Keratinocyte (primary cell): Measurements from ENCODE around the gene PIP4K2B. TPM values are rescaled to one million over a fixed set of nuclear protein-coding genes. Genes with fewer than 3 reads are reported as not detected.

Experiments used
- DNase-seq: peaks from one replicate; pipeline ENCODE4 v3.0.0-alpha.2; 2011; ENCODE audit warnings: low read depth, missing footprints, low spot score
- FAIRE-seq: peaks from 2 replicates; lab custom pipeline; 2011; peaks lifted over from hg19 to GRCh38; lab: Jason Lieb, UNC
- H2AFZ ChIP-seq: 2 replicates; pipeline ENCODE4 v1.6.0; 2012; ENCODE audit warnings: low read length, control low read depth, inconsistent platforms; ENCODE audit not compliant: control insufficient read depth
- H3K27ac ChIP-seq: 2 replicates; pipeline ENCODE4 v1.5.1; 2011; ENCODE audit warnings: low read length; ENCODE audit not compliant: control insufficient read depth, insufficient read depth
- H3K27me3 ChIP-seq: 3 replicates; pipeline ENCODE4 v1.6.0; 2011; ENCODE audit warnings: low read length; ENCODE audit not compliant: control insufficient read depth, insufficient read depth; ENCODE audit errors: extremely low read depth
- H3K36me3 ChIP-seq, 2 experiments: 2 replicates in 1 of 2; 3 replicates in 1 of 2; pipeline ENCODE4 v1.5.1; 2011; ENCODE audit warnings: low read length in 2 of 2, mild to moderate bottlenecking in 1 of 2; ENCODE audit not compliant: control insufficient read depth in 2 of 2, insufficient read depth in 2 of 2; ENCODE audit errors: extremely low read depth in 1 of 2
- H3K4me1 ChIP-seq: 3 replicates; pipeline ENCODE4 v1.5.1; 2011; ENCODE audit warnings: low read length; ENCODE audit not compliant: control insufficient read depth, insufficient read depth; ENCODE audit errors: extremely low read depth
- H3K4me2 ChIP-seq: 3 replicates; pipeline ENCODE4 v1.6.0; 2011; ENCODE audit warnings: low read depth, low read length; ENCODE audit not compliant: control insufficient read depth, insufficient read depth; ENCODE audit errors: extremely low read depth
- H3K4me3 ChIP-seq, 3 experiments: fragments of 200-600 bp in 1 of 3; sonication (generic) in 1 of 3; 2 replicates in 2 of 3; 3 replicates in 1 of 3; pipeline ENCODE4 v1.5.1; 2011 to 2016; ENCODE audit warnings: low read length in 3 of 3, mild to moderate bottlenecking in 3 of 3, control low read depth in 2 of 3, inconsistent platforms in 1 of 3, low read depth in 1 of 3, mixed read lengths in 1 of 3, mixed run types in 1 of 3, moderate library complexity in 1 of 3; ENCODE audit not compliant: control insufficient read depth in 2 of 3, insufficient read depth in 2 of 3; ENCODE audit errors: extremely low read depth in 1 of 3
- H3K79me2 ChIP-seq: 2 replicates; pipeline ENCODE4 v1.6.0; 2012; ENCODE audit warnings: low read length; ENCODE audit not compliant: control insufficient read depth, insufficient read depth
- H3K9ac ChIP-seq: 3 replicates; pipeline ENCODE4 v1.6.0; 2011; ENCODE audit warnings: low read length; ENCODE audit not compliant: control insufficient read depth, insufficient read depth; ENCODE audit errors: extremely low read depth
- H3K9me1 ChIP-seq: 3 replicates; pipeline ENCODE4 v1.6.0; 2011; ENCODE audit warnings: low read length; ENCODE audit not compliant: control insufficient read depth, insufficient read depth; ENCODE audit errors: extremely low read depth
- H3K9me3 ChIP-seq: 2 replicates; pipeline ENCODE4 v1.5.1; 2012; ENCODE audit warnings: low read depth, low read length; ENCODE audit not compliant: control insufficient read depth
- H4K20me1 ChIP-seq: 3 replicates; pipeline ENCODE4 v1.6.0; 2011; ENCODE audit warnings: low read length; ENCODE audit not compliant: control insufficient read depth, insufficient read depth; ENCODE audit errors: extremely low read depth
- EZH2 ChIP-seq: IDR thresholded peaks from one replicate; pipeline ENCODE4 v1.6.1; 2012; ENCODE audit warnings: inconsistent platforms, mild to moderate bottlenecking, low read length, moderate library complexity
- dilution Hi-C: fragments of 300-500 bp; cut with MboI; formaldehyde crosslinking; loops from one replicate; pipeline ENCODE4 v1.7.0; 2020; ENCODE audit warnings: low sequenced_read_pairs; ENCODE audit not compliant: extremely low pct_ligation_motif_present
- polyA plus RNA-seq, 5 experiments: library from polyadenylated mRNA; depleted of rRNA in 3 of 5; stranded (reverse) in 3 of 5; stranded (forward) in 1 of 5; unstranded in 1 of 5; fragments of >200 nt; gene quantifications; 1 replicate in 1 of 5; 2 replicates in 3 of 5; 3 replicates in 1 of 5; pipeline versions ENCODE4 v1.2.1 to v1.2.3, GENCODE V29; 2011 to 2012; ENCODE audit warnings: missing spikeins in 2 of 5, low read depth in 1 of 5, low replicate concordance in 1 of 5
- TF ChIP-seq, protein P1 (sequence below), 3 experiments: IDR thresholded peaks in 1 of 3; conservative IDR thresholded peaks in 1 of 3; optimal IDR thresholded peaks in 1 of 3; 2 replicates in 2 of 3; 3 replicates in 1 of 3; pipeline versions ENCODE3 to v1.5.1; 2011; ENCODE audit warnings: low read length in 3 of 3, mild to moderate bottlenecking in 3 of 3, moderate library complexity in 2 of 3, control low read depth in 1 of 3, inconsistent platforms in 1 of 3; ENCODE audit not compliant: insufficient read depth in 2 of 3; ENCODE audit errors: extremely low read depth in 1 of 3

The PIP4K2B gene
- polyA plus RNA-seq, 1 donor (not counting 4 experiments of a cell fraction or from before 2014, with no cell fraction given): 26.4 TPM

GRCh38 chr17:38721802-38722201, 77.6 kb downstream of the PIP4K2B start:
- dilution Hi-C loops: no loop called here
- no peaks in the 10 kb centered on the region for H3K9me1 ChIP-seq
- TF ChIP-seq EZH2: no peak
- TF ChIP-seq, protein P1, sequence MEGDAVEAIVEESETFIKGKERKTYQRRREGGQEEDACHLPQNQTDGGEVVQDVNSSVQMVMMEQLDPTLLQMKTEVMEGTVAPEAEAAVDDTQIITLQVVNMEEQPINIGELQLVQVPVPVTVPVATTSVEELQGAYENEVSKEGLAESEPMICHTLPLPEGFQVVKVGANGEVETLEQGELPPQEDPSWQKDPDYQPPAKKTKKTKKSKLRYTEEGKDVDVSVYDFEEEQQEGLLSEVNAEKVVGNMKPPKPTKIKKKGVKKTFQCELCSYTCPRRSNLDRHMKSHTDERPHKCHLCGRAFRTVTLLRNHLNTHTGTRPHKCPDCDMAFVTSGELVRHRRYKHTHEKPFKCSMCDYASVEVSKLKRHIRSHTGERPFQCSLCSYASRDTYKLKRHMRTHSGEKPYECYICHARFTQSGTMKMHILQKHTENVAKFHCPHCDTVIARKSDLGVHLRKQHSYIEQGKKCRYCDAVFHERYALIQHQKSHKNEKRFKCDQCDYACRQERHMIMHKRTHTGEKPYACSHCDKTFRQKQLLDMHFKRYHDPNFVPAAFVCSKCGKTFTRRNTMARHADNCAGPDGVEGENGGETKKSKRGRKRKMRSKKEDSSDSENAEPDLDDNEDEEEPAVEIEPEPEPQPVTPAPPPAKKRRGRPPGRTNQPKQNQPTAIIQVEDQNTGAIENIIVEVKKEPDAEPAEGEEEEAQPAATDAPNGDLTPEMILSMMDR (optimal IDR thresholded peaks at IDR 0.05 in 1 of 3, IDR thresholded peaks at IDR 0.05 in 1 of 3, conservative IDR thresholded peaks at IDR 0.05 in 1 of 3; ENCODE audit: extremely low read depth in 1 of 3, insufficient read depth in 2 of 3, low read length in 3 of 3): no peak
- H3K27me3 ChIP-seq: no peaks in the 10 kb centered on the region
- no peak overlapping the region for H3K9ac ChIP-seq
- no peaks in the 10 kb centered on the region for H3K9me3 ChIP-seq
- DNase-seq (no peak), FAIRE-seq (no peak)
- no peak overlapping the region for H3K4me2 ChIP-seq
- no peaks in the 10 kb centered on the region for H4K20me1 ChIP-seq
- peaks cover 4 to 15% of the 10 kb centered on the region in 2 experiments for H3K36me3 ChIP-seq
- H3K4me3 ChIP-seq: no peak overlapping the region
- H3K79me2 ChIP-seq: no peaks in the 10 kb centered on the region
- no peak overlapping the region for H2AFZ ChIP-seq
- no peak overlapping the region for H3K27ac ChIP-seq
- H3K4me1 ChIP-seq: peaks cover 4% of the 10 kb centered on the region

DNA sequence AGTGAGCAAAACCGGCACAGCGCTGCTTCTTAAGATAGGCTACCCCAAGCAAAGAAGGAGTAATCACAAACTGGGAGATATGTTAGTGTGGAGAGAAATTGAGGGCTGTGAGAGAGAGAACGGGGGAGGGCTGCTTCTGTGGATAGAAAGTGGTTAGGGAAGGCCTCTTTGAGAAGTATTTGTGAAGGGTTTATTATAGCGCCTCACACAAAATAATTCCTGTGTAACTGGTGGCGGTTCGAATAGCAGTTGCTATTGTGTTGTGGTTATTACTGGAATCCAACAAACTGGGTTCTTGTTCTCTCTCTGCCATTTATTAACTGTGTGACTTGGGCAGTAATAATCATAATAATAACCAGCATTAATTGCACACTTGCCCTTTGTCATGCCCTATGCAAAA, 78.4 kb downstream of the PIP4K2B start:
- dilution Hi-C loops: no loop called here
- peaks cover 4% of the 10 kb centered on the region for H3K4me1 ChIP-seq
- H3K9me3 ChIP-seq: no peaks in the 10 kb centered on the region
- H3K4me2 ChIP-seq: no peak overlapping the region
- H2AFZ ChIP-seq: no peak overlapping the region
- TF ChIP-seq EZH2: no peak
- TF ChIP-seq, protein P1 (optimal IDR thresholded peaks at IDR 0.05 in 1 of 3, IDR thresholded peaks at IDR 0.05 in 1 of 3, conservative IDR thresholded peaks at IDR 0.05 in 1 of 3; ENCODE audit: extremely low read depth in 1 of 3, insufficient read depth in 2 of 3, low read length in 3 of 3): no peak
- H3K36me3 ChIP-seq: peaks cover 4 to 21% of the 10 kb centered on the region in 2 experiments
- H4K20me1 ChIP-seq: no peaks in the 10 kb centered on the region
- H3K79me2 ChIP-seq: no peaks in the 10 kb centered on the region
- no peaks in the 10 kb centered on the region for H3K27me3 ChIP-seq
- H3K27ac ChIP-seq: no peak overlapping the region
- no peak for FAIRE-seq
- no peaks in the 10 kb centered on the region for H3K9me1 ChIP-seq
- H3K4me3 ChIP-seq: no peak overlapping the region
- DNase-seq: no peak
- H3K9ac ChIP-seq: no peak overlapping the region
